Endodermal cell (in vitro differentiated cells): ENCODE measurements around the gene KIRREL3. TPM values are rescaled to one million over a fixed set of nuclear protein-coding genes. Genes with fewer than 3 reads are reported as not detected.

ENCODE experiments used
- DNase-seq: peaks from one replicate; pipeline ENCODE4 v3.0.0-alpha.2; 2017
- H3K27ac ChIP-seq: 2 replicates; pipeline ENCODE4 v1.5.1; 2013; ENCODE audit warnings: mild to moderate bottlenecking, low read depth, low read length, moderate library complexity
- H3K27me3 ChIP-seq: 2 replicates; pipeline ENCODE4 v1.6.1; 2013; ENCODE audit warnings: mild to moderate bottlenecking, low read length, moderate library complexity; ENCODE audit not compliant: insufficient read depth, control insufficient read depth, poor library complexity, severe bottlenecking
- H3K36me3 ChIP-seq: 2 replicates; pipeline ENCODE4 v1.7.0; 2013; ENCODE audit warnings: mild to moderate bottlenecking, low read length, moderate library complexity; ENCODE audit not compliant: control insufficient read depth, insufficient read depth
- H3K4me1 ChIP-seq: one replicate; pipeline ENCODE4 v1.7.0; 2013; ENCODE audit warnings: low read length; ENCODE audit not compliant: control insufficient read depth, insufficient read depth
- H3K4me3 ChIP-seq: 2 replicates; pipeline ENCODE4 v1.5.1; 2013; ENCODE audit warnings: mild to moderate bottlenecking, low read length, moderate library complexity
- H3K9ac ChIP-seq: 2 replicates; pipeline ENCODE4 v1.6.1; 2013; ENCODE audit warnings: mild to moderate bottlenecking, low read length, moderate library complexity; ENCODE audit not compliant: poor library complexity, severe bottlenecking; ENCODE audit errors: extremely low read depth
- H3K9me3 ChIP-seq: 2 replicates; pipeline ENCODE4 v1.6.1; 2013; ENCODE audit warnings: mild to moderate bottlenecking, low read length, moderate library complexity; ENCODE audit not compliant: control insufficient read depth
- H3K27ac Mint-ChIP-seq: 2 replicates; pipeline ENCODE4 v1.8.0; 2020; ENCODE audit warnings: mixed read lengths
- H3K27me3 Mint-ChIP-seq: 2 replicates; pipeline ENCODE4 v1.8.0; 2021; ENCODE audit warnings: mild to moderate bottlenecking, mixed read lengths; ENCODE audit not compliant: insufficient read depth
- H3K36me3 Mint-ChIP-seq: 2 replicates; pipeline ENCODE4 v1.8.0; 2020; ENCODE audit warnings: low read depth, mixed read lengths
- H3K4me1 Mint-ChIP-seq: 2 replicates; pipeline ENCODE4 v1.8.0; 2020; ENCODE audit warnings: mixed read lengths
- H3K4me3 Mint-ChIP-seq: 2 replicates; pipeline ENCODE4 v1.8.0; 2020; ENCODE audit warnings: mild to moderate bottlenecking, moderate library complexity, mixed read lengths
- H3K9me3 Mint-ChIP-seq: 2 replicates; pipeline ENCODE4 v1.8.0; 2020; ENCODE audit warnings: mild to moderate bottlenecking, mixed read lengths
- WGBS, 2 experiments: methylation state at CpG; one replicate each; pipeline versions ENCODE4 v1.1.5 to v1.1.7; 2013; ENCODE audit warnings: missing lambda C conversion rate in 2 of 2, mixed read lengths in 1 of 2; ENCODE audit not compliant: insufficient coverage in 1 of 2, insufficient read length in 1 of 2; 5-methylcytosine and 5-hydroxymethylcytosine counted together
- total RNA-seq, 2 donors: library from RNA; stranded (reverse); fragmentation: NEBNext Ultra II Directional in 1 of 2; extraction: Animal tissue kit (Norgen Biotek cat#: 25700) in 1 of 2; gene quantifications; 2 replicates in 1 of 2; 3 replicates in 1 of 2; pipeline ENCODE4 v1.2.1, GENCODE V29; 2021
- TF ChIP-seq, protein P1 (sequence below): fragments of 200-600 bp; sonication (generic); conservative IDR thresholded peaks from 2 replicates; pipeline ENCODE4 v1.5.0; 2021; ENCODE audit warnings: antibody characterized with exemption, mild to moderate bottlenecking

KIRREL3 gene
- total RNA-seq, 2 donors from 2014 or later = 1.1 to 1.4 TPM

DNA sequence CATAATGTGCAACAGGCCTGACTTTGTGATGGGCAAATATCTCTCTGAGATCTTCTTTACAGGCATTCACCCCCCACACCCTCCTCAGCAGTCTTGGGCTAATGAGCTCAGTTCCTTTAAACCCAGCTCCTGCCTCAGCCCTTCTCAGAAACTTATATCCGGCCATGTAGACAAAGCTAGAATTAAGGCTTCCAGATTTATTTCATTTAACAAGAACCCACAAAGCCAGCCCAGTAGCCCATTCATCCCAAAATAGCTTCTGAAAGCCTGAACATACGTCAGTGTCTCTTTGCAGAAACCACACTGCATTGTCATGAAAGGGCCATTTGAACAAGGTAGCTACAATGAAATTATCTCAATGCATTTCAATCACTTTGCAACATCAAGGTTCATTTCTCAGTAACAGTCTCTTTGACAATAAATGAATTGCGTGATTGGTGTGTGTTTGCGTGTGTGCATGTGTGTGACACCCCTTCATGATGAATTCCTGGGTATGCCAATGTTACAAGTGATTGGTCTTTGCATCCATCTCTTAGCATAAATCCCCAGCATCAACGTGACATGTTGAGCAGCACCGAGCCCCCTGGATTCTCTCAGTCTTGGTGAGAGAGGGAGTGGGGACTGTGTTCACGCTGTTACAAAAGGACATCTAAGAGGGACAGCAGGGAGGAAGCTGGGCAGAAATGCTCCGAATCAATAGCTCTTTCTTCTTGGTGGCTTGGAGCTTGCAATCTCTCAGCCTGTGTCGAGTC, 299.6 kb downstream of the KIRREL3 start:
- DNase-seq = no peak
- peak overlapping the region; percentile 17 for H3K27ac ChIP-seq
- TF ChIP-seq, protein P1, sequence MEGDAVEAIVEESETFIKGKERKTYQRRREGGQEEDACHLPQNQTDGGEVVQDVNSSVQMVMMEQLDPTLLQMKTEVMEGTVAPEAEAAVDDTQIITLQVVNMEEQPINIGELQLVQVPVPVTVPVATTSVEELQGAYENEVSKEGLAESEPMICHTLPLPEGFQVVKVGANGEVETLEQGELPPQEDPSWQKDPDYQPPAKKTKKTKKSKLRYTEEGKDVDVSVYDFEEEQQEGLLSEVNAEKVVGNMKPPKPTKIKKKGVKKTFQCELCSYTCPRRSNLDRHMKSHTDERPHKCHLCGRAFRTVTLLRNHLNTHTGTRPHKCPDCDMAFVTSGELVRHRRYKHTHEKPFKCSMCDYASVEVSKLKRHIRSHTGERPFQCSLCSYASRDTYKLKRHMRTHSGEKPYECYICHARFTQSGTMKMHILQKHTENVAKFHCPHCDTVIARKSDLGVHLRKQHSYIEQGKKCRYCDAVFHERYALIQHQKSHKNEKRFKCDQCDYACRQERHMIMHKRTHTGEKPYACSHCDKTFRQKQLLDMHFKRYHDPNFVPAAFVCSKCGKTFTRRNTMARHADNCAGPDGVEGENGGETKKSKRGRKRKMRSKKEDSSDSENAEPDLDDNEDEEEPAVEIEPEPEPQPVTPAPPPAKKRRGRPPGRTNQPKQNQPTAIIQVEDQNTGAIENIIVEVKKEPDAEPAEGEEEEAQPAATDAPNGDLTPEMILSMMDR = no peak
- H3K4me1 Mint-ChIP-seq = no peaks in the 10 kb centered on the region
- H3K36me3 ChIP-seq = no peaks in the 10 kb centered on the region
- no peaks in the 10 kb centered on the region for H3K4me1 ChIP-seq
- H3K9ac ChIP-seq = no peak overlapping the region
- H3K9me3 Mint-ChIP-seq = no peaks in the 10 kb centered on the region
- H3K27me3 Mint-ChIP-seq = peaks cover 9% of the 10 kb centered on the region
- 78 to 85% methylated on average over 6 to 9 of the region's 9 CpGs for WGBS, 2 experiments
- no peaks in the 10 kb centered on the region for H3K27me3 ChIP-seq
- H3K4me3 ChIP-seq = no peak overlapping the region
- no peaks in the 10 kb centered on the region for H3K36me3 Mint-ChIP-seq
- H3K27ac Mint-ChIP-seq = no peak overlapping the region
- H3K4me3 Mint-ChIP-seq = no peak overlapping the region
- no peaks in the 10 kb centered on the region for H3K9me3 ChIP-seq

DNA sequence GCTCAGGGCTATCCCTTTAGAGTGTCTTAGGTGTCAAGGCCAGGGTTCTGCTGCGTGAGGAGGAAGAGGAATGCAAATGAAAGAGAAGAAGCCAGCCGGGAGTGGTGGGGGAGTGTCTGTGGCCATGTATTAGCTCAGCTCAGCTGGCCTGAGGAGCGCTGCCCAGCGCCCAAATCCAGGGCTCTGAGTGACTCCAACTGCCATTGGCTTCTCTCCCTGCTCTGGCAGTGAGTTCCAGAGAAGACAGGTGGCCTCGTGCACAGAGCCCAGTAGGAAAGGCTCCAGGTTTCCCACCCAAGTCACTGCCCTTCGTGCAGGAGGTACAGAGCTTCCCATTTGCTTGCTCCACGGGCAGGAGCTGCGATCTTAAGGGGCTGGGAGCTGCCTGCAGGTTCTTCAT, 302.0 kb downstream of the KIRREL3 start:
- H3K4me3 ChIP-seq = no peak overlapping the region
- DNase-seq = no peak
- Mint-ChIP-seq H3K36me3 (no peaks in the 10 kb centered on the region), H3K4me3 (no peak overlapping the region), H3K4me1 (no peaks in the 10 kb centered on the region), H3K27ac (no peak overlapping the region), H3K9me3 (no peaks in the 10 kb centered on the region), H3K27me3 (peaks cover 9% of the 10 kb centered on the region)
- H3K36me3 ChIP-seq = no peaks in the 10 kb centered on the region
- H3K9me3 ChIP-seq = no peaks in the 10 kb centered on the region
- H3K9ac ChIP-seq = no peak overlapping the region
- H3K27ac ChIP-seq = no peak overlapping the region
- 68 to 84% methylated on average over 7 to 8 of the region's 8 CpGs for WGBS, 2 experiments
- H3K27me3 ChIP-seq = no peaks in the 10 kb centered on the region
- H3K4me1 ChIP-seq = no peaks in the 10 kb centered on the region
- TF ChIP-seq, protein P1 = no peak

DNA sequence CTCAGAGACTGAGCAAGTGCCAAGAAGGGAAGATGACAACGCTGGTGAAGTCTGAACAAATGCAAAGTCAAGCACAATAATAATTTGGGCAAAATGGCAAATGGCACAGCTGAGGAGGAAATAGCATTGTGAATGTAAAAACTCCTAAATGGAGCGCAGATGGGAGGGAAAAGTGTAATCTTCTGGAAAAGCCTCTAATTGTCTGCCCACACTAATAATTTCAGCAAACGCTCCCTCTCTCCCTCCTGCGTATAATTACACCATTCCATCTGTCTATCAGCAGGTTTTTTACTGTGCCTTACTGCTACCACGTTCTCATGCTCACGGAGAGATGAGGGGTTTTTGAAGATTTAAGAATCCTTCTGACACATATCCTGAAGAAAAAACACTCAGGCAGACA, 302.6 kb downstream of the KIRREL3 start:
- Histone ChIP-seq H3K27me3 (no peaks in the 10 kb centered on the region), H3K27ac (no peak overlapping the region), H3K9ac (no peak overlapping the region), H3K9me3 (no peaks in the 10 kb centered on the region), H3K36me3 (no peaks in the 10 kb centered on the region), H3K4me1 (no peaks in the 10 kb centered on the region), H3K4me3 (no peak overlapping the region)
- no peaks in the 10 kb centered on the region for H3K4me1 Mint-ChIP-seq
- no peaks in the 10 kb centered on the region for H3K36me3 Mint-ChIP-seq
- no peaks in the 10 kb centered on the region for H3K9me3 Mint-ChIP-seq
- peaks cover 9% of the 10 kb centered on the region for H3K27me3 Mint-ChIP-seq
- 87 to 93% methylated on average over 3 to 6 of the region's 6 CpGs for WGBS, 2 experiments
- DNase-seq = no peak
- no peak overlapping the region for H3K27ac Mint-ChIP-seq
- H3K4me3 Mint-ChIP-seq = no peak overlapping the region
- TF ChIP-seq, protein P1 = no peak
